Measurements from ENCODE around the gene CCR9.

DNA sequence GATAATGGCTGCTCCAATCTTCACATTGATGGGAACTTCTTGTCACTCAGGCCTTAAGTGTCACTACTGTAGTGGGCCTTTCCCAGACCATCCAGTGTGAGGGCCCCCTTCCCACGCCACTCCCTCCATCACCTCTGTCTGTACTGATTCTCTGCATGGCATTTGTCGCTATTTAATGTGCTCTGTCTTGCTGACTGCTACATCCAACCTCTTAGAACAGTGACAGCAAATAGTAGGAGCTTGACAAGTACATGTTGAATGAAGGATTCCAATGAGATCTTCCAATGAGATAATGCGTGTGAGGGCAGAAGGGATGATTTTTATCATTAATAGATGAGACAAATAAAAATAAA lies 5.6 kb upstream of the CCR9 start:
- TF ChIP-seq, protein P1, sequence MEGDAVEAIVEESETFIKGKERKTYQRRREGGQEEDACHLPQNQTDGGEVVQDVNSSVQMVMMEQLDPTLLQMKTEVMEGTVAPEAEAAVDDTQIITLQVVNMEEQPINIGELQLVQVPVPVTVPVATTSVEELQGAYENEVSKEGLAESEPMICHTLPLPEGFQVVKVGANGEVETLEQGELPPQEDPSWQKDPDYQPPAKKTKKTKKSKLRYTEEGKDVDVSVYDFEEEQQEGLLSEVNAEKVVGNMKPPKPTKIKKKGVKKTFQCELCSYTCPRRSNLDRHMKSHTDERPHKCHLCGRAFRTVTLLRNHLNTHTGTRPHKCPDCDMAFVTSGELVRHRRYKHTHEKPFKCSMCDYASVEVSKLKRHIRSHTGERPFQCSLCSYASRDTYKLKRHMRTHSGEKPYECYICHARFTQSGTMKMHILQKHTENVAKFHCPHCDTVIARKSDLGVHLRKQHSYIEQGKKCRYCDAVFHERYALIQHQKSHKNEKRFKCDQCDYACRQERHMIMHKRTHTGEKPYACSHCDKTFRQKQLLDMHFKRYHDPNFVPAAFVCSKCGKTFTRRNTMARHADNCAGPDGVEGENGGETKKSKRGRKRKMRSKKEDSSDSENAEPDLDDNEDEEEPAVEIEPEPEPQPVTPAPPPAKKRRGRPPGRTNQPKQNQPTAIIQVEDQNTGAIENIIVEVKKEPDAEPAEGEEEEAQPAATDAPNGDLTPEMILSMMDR (IDR thresholded peaks at IDR 0.05) = no peak
- no peak for TF ChIP-seq ZFX (IDR thresholded peaks at IDR 0.05; ENCODE audit: borderline replicate concordance)
